GM12891 (cell line): ENCODE measurements around the gene PITPNC1.

Experiments used
- PAX5 ChIP-seq: IDR thresholded peaks from 2 replicates; pipeline ENCODE4 v1.6.1; 2011; ENCODE audit warnings: low read length, moderate library complexity, mild to moderate bottlenecking; ENCODE audit not compliant: insufficient read depth, severe bottlenecking
- POLR2A ChIP-seq: IDR thresholded peaks from 2 replicates; pipeline ENCODE4 v1.6.1; 2011; ENCODE audit warnings: low read depth, low read length, control low read depth
- POLR2AphosphoS5 ChIP-seq: IDR thresholded peaks from 2 replicates; pipeline ENCODE4 v1.6.1; 2011; ENCODE audit warnings: low read depth, low read length, control low read depth
- POU2F2 ChIP-seq: IDR thresholded peaks from 2 replicates; pipeline ENCODE4 v1.6.1; 2011; ENCODE audit warnings: low read depth, mild to moderate bottlenecking, control low read depth, low read length, moderate library complexity
- SPI1 ChIP-seq: IDR thresholded peaks from 2 replicates; pipeline ENCODE4 v1.6.1; 2011; ENCODE audit warnings: low read depth, low read length, control low read depth
- TAF1 ChIP-seq: IDR thresholded peaks from 2 replicates; pipeline ENCODE4 v1.6.1; 2011; ENCODE audit warnings: low read depth, low read length, control low read depth

DNA sequence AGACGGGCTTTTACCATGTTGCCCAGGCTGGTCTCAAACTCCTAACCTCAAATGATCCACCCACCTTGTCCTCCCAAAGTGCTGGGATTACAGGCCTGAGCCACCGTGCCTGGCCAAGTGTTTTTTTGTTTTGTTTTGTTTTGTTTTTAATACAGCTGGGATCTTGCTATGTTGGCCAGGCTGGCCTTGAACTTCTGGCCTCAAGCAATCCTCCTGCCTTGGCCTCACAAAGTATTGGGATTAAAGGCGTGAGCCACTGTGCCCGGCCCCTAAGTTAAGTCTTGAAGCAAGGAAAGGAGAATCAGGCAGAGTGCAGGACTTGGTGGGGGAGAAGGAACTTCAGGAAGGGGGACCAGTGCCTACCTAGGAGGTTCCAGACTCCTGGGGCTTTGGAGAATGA is 288.9 kb downstream of the PITPNC1 start:
- TF ChIP-seq POLR2A, result no peak
- no peak for TF ChIP-seq POLR2AphosphoS5
- no peak for TF ChIP-seq SPI1
- no peak for TF ChIP-seq TAF1
- no peak for TF ChIP-seq PAX5
- TF ChIP-seq POU2F2, result no peak
